Upper lobe of right lung (tissue), 1 donor: ENCODE results near the gene SP6. TPM values are rescaled to one million over a fixed set of nuclear protein-coding genes. Genes with fewer than 3 reads are reported as not detected.

Source experiments
- ATAC-seq: fragments of 200-7000 bp; cut with Tn5 transposase; one replicate; pipeline ENCODE4 v1.9.1; 2020; ENCODE audit warnings: mild to moderate bottlenecking, moderate library complexity
- DNase-seq: peaks from one replicate; pipeline ENCODE4 v3.0.0-alpha.2; 2020
- H3K27ac ChIP-seq: fragments of 200-600 bp; one replicate; pipeline ENCODE4 v1.8.0; 2022
- H3K27me3 ChIP-seq: fragments of 200-600 bp; one replicate; pipeline ENCODE4 v1.8.0; 2022; ENCODE audit warnings: mild to moderate bottlenecking
- H3K36me3 ChIP-seq: fragments of 200-600 bp; one replicate; pipeline ENCODE4 v1.8.0; 2022
- H3K4me1 ChIP-seq: fragments of 200-600 bp; one replicate; pipeline ENCODE4 v1.8.0; 2022
- H3K4me3 ChIP-seq: fragments of 200-600 bp; one replicate; pipeline ENCODE4 v1.8.0; 2022; ENCODE audit warnings: mild to moderate bottlenecking
- H3K9me3 ChIP-seq: fragments of 200-600 bp; one replicate; pipeline ENCODE4 v1.8.0; 2022
- intact Hi-C: fragments of 100-400 bp; cut with DNase I; formaldehyde crosslinking; loops from one replicate; pipeline ENCODE4 v1.11.0; 2022
- total RNA-seq: library from RNA; stranded (reverse); fragmentation: NEBNext Ultra II Directional; extraction: Animal tissue kit (Norgen Biotek cat#: 25700); gene quantifications from one replicate; pipeline ENCODE4 v1.2.1, GENCODE V29; 2021
- TF ChIP-seq, protein P1 (sequence below): fragments of 200-600 bp; IDR thresholded peaks from one replicate; pipeline ENCODE4 v1.8.0; 2022; ENCODE audit warnings: antibody characterized with exemption
- donor health status: DM: no; HTN: yes; CAD: no; lungs with severe emphysema.

The SP6 gene
- total RNA-seq, 1 donor from 2014 or later = 8.5 TPM

DNA sequence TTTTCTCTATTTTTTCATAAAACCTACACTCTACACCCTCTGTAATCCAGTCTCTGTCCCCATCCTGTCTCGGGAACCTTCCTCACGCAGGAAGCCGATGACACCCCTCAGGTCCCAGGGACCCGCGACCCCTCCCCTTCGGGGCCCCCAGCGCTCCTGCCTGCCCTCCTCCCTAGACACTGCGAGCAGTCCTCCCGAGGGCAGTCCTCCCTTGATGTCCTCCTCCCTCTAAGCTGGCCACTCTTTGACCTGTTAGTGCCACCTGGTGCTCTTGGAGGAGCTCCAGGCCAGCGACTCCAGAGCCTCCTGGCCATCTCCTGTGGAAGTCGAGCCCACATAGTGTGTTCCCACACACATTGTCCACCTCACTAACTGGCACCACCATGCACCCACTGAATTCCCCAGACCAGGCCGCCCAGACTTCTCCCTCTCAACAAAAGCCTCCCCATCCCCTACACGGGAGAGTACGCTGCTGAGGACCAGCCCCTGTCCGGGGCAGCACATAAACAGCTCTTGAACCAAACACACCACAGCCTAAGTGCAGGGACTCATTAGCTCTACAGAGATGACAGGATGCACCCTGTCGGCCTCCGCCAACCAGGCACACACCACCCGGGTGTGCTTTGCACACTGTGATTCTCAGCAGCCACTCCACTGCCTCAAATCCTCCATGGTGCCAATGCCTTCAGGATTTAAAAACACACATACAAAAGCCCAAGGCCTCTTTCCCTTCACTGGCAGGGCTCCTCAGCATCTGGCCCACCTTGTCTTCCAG, 38.6 kb downstream of the SP6 start:
- TF ChIP-seq, protein P1, sequence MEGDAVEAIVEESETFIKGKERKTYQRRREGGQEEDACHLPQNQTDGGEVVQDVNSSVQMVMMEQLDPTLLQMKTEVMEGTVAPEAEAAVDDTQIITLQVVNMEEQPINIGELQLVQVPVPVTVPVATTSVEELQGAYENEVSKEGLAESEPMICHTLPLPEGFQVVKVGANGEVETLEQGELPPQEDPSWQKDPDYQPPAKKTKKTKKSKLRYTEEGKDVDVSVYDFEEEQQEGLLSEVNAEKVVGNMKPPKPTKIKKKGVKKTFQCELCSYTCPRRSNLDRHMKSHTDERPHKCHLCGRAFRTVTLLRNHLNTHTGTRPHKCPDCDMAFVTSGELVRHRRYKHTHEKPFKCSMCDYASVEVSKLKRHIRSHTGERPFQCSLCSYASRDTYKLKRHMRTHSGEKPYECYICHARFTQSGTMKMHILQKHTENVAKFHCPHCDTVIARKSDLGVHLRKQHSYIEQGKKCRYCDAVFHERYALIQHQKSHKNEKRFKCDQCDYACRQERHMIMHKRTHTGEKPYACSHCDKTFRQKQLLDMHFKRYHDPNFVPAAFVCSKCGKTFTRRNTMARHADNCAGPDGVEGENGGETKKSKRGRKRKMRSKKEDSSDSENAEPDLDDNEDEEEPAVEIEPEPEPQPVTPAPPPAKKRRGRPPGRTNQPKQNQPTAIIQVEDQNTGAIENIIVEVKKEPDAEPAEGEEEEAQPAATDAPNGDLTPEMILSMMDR = no peak
- H3K4me1 ChIP-seq = no peaks in the 10 kb centered on the region
- peaks cover 73% of the 10 kb centered on the region for H3K36me3 ChIP-seq
- H3K4me3 ChIP-seq = no peak overlapping the region
- ATAC-seq = no peak
- intact Hi-C loops = no loop called here
- H3K9me3 ChIP-seq = no peaks in the 10 kb centered on the region
- peak; percentile 51 for DNase-seq
- no peak overlapping the region for H3K27ac ChIP-seq
- no peaks in the 10 kb centered on the region for H3K27me3 ChIP-seq

DNA sequence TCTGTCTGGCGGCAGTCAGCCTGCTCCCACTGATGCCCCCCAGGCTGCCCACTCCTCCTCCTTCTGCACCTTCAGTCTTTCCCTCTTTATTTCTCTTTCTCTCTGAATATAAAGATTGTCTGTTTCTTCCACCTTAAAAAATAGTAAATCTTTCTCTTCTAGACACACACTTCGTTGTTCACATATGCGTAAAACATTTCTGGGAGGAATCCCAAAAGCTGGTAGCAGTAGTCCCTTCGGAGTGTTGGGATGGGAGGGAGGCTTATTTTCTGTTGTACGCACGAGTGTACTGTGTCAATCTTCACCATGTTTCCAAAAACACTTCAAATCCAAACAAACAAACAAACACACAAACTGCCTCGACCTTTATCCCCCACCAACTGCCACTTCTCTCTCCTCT, 39.3 kb downstream of the SP6 start:
- peaks cover 73% of the 10 kb centered on the region for H3K36me3 ChIP-seq
- no peaks in the 10 kb centered on the region for H3K27me3 ChIP-seq
- intact Hi-C loops = no loop called here
- ATAC-seq (no peak), DNase-seq (no peak)
- no peak overlapping the region for H3K4me3 ChIP-seq
- no peak overlapping the region for H3K27ac ChIP-seq
- no peaks in the 10 kb centered on the region for H3K9me3 ChIP-seq
- TF ChIP-seq, protein P1 = no peak
- no peaks in the 10 kb centered on the region for H3K4me1 ChIP-seq

DNA sequence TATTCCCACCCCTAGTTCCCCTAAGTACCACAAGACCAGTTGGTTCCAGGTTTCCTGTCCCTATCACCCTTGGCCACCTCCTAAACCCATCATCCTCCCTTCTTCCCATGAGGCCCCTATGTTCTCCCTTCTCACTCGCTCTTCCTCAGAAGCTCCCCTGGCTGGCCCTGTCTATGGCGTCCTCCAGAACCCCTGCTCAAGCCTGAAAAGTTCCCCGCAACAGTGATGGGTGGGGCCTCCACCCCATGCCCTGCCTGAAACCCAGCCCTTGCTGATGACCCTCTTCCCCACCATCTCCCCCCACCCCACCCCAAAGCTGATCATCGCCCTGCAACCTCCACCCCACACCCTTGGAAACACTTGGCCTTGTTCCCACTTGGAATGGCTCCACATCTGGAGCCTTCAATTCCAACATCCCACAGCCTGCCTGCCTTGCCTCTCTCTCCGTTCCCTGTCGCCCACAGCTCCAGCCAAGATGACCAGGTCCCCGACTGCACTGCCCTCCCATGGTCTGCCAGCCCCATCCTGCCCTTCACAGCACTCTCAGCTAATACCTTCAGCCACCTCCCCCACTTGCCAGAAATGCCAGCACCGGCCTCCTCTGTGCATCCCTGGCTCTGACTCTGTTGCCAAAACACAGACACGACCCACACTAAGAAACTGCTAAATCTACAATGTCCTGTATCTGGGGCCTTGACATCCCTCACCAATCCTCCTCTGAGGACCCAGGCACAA, 39.9 kb downstream of the SP6 start:
- no peaks in the 10 kb centered on the region for H3K4me1 ChIP-seq
- peaks cover 71% of the 10 kb centered on the region for H3K36me3 ChIP-seq
- DNase-seq = peak; percentile 59

DNA sequence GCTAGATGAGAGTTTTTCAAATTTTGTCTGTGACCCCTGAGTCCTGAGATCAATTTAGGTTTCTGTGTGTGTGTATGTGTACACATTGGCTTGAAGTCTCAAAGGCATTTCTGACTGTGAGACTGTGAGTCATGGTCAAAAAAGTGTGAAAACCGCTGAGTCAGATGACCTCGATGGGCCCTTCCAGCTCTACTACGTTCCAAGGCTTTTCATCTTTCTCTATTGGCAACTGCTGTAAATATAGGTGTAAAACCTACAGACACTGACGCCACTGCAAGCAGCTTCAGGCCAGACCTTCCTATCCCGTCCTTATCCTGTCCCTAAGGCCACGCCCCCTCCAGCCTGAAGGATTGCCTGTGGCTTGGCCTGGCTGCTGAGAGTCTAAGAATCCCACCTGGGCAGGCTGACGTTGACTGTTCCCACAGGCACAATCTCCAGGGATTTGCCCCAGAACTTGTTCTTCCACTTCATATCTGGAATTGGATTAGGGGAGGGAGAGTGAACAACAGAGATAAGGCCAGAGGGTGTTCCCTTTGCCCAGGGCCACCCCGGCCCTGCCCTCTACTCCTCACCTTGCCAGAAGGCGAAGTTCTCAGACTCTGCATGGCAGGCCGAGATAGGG, 40.7 kb downstream of the SP6 start:
- H3K27me3 ChIP-seq = no peaks in the 10 kb centered on the region
- peak overlapping the region; percentile 47 for H3K27ac ChIP-seq
- ATAC-seq (peak; percentile 72), DNase-seq (peak; percentile 73)
- no peaks in the 10 kb centered on the region for H3K4me1 ChIP-seq
- peaks cover 63% of the 10 kb centered on the region for H3K36me3 ChIP-seq
- H3K4me3 ChIP-seq = no peak overlapping the region
- TF ChIP-seq, protein P1 = no peak
- intact Hi-C loops = no loop called here
- H3K9me3 ChIP-seq = no peaks in the 10 kb centered on the region

More for the DNA sequence above, 39.9 kb downstream of the SP6 start:
- H3K27ac ChIP-seq = peak overlapping the region; percentile 47
- H3K27me3 ChIP-seq = no peaks in the 10 kb centered on the region
- H3K4me3 ChIP-seq = no peak overlapping the region
- intact Hi-C loops = no loop called here
- ATAC-seq = no peak
- no peaks in the 10 kb centered on the region for H3K9me3 ChIP-seq
- TF ChIP-seq, protein P1 = no peak

DNA sequence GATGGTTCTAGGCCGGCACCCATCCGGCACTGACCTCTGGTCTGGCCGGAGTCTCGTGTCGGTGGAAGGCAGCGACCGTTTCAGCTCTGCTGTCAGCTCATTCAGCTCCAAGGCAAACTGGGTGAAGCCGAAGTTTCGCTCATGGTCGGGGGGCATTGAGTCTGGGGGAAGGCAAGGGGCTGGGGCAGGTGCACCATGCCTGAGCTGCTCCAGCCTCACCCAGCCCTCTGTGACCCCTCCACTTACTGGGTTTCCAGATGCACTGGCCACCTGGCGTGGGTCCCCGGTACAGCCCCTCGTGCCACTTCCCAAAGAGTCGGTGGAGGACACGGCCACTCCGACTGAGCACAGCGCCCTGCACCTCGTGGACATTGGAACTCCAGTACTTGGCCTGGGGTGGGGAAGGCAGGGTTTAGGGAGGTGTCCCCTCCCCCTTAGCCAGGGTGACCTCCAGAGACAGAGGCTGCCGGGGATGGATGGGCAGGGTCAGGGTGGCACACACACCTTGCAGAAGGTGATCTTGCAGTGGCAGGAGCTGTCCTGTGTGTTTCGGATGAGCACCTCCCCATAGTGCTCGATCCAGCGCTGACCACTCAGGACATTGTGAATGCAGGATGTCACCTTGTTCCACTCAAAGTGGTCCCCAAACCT, 42.0 kb downstream of the SP6 start:
- peak; percentile 54 for DNase-seq
- no peaks in the 10 kb centered on the region for H3K4me1 ChIP-seq
- ATAC-seq = no peak
- H3K9me3 ChIP-seq = no peaks in the 10 kb centered on the region
- peaks cover 52% of the 10 kb centered on the region for H3K36me3 ChIP-seq
- H3K4me3 ChIP-seq = no peak overlapping the region
- TF ChIP-seq, protein P1 = no peak
- H3K27ac ChIP-seq = no peak overlapping the region
- no peaks in the 10 kb centered on the region for H3K27me3 ChIP-seq
- intact Hi-C loops = no loop called here
